NCI-H748 (cell line): Measurements from ENCODE around the gene STK33.
A peak's percentile ranks its signal among the peaks of the same experiment; 100 is the strongest.

ENCODE experiments used
- DNase-seq: peaks from one replicate; lab custom pipeline; 2025; ENCODE audit not compliant: unreplicated experiment; lab: John Stamatoyannopoulos, UW

STK33 gene

DNA sequence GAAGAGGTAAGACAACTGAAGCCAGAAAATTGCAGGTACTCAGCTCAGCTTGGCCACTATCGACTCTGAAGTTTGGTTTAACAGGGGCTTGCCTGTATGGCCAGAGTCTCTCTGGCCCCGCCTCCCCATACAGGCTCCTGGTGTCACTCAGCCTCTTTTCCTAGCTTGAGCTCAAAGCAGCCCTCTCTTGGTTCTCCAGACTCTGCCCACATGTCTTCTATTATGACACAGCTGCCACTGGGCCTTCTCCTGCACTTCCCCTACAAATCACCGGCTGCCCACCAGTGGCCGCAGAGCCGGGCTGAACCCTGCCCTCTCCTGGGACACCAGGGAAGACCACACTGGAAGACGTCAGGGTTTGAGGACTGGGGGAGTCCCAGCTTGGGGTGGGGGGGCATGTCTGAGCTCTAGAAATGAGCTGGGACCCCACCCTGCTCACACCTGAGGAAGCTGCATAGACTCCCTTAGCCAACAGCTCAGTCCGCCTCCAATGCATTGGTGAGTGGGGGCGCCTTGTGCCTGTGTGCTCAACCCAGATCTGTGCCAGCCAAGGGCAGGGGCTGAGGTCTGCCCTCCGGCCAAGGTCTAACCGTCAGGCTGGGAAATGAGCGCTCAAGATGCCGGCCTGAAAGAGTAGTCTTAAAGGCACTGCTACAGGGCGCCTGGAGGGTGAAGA is 236.0 kb downstream of the STK33 start:
- no peak for DNase-seq

- DNase-seq: no peak
These were observed 236.5 kb downstream of the STK33 start for GRCh38 chr11:8357505-8357888.

DNA sequence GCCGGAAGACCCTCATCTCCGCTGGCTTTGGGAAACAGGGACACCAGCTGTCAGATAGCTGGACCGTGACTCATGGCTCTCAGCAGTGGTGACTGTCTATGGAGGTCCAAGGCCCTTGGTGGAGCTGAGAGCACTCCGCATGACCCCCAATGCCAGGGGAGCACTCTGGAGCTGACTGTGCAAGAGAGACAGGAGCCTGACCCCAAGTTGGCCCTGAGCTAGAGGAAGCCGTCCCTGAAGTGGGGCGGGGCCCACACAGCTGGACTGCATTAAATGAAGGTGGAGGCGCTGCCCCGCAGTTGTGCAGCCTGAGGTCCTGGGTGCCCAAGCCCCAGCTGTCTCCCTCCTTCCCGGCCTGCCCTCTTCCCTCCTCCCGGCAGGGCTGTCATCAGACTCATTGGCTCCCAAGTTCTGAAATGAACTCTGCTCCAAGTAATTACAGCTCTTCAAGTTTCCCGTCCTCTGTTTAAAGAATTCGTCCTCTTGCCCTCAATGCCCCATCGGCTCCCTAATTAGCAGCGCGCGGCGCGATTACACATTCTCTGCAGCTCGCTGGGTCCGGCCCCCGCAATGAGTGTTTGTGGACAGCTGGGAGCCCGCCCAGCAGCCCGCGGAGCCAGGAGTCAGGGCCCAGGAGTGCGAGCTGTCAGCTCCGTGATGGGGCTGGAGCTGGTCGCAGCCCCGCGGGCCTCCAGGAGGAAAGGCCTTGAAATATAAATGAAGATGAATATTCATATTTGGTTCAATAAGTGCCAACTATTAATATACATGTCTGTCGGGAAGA is 237.1 kb downstream of the STK33 start:
- no peak for DNase-seq

GRCh38 chr11:8356216-8356615 is 237.8 kb downstream of the STK33 start:
- DNase-seq: no peak

DNA sequence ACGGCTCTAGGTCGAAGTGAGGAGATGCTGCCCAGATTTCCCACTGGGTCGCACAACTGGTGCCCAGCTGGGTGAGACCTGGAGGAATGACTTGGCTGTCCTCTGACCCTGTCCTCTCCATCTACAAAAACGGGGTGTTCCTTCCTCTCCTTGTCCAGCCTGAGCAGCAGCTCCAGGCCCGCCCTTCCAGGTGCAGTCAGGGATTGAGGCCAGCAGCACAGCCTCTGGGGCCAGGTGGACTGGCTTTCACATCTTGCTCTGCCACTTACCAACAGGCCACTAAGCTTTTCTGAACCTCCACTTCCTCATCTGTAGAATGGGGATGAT is 238.6 kb downstream of the STK33 start:
- DNase-seq: no peak

DNA sequence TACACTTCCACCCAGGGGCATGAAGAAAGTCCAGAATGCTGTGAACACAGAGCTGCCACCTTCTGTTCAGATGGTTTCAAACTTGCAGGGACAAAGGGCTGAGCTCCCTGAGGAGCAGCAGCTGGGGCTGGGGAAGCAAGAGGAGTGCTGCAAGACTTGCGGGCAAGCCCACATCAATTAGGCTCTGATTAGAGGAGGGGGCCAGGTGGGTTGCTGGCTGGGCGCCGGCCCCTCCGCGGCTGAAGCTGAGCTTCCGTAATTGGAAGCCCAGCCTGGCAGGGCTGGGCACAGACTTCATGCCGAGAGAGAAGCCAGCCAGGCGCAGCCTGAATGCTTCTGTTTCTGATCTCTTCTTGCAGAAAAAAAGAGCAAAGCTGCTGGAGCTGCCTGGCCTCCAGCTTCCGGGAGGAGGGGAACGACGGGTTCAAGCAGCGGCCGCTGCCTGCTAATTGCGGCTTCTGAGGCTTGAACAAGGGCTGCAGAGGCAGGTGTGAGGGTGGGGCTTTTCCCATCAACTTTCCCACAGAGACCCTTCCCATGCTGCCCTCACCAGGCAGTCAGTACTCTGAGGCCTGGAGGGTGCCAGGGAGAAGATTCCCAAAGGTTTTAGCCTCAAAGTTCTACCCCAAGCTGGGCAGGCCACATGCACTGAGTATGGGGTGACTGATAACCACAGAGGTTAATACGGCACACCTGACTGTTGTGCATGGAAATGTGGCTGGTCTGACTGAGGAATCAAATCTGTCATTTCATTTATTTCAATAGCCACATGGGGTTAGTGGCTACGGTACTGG is 239.2 kb downstream of the STK33 start:
- DNase-seq: peak; percentile 68

DNA sequence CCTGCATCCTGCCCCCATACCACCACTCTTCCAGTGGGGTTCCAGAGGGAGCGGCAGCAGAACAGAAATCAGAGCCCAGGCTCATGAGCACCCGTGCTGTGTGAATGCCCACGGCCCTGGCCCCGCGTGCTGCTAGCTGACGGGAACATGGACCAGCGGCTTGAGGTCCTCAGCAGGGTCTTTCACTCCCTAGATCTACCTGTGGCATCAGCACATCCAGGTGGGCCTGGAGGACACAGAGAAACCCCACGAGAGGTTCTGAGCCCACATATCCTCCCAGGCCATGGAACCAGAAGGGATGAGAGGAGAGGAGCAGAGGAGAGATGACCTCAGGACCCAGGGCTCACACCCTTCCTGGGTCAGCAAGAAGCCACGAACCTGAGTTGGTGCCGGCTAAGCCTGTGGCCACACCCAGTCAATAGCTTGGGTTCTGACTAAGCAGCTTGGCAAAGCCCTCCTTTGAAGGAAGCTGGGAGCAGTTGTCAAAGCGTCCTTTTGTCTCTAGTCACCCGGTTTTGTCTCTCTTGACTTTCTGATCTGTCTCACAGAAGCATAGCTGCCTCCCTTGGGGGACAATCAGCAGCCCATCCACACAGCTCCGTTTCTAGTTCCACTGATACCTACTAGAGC is 241.0 kb downstream of the STK33 start:
- DNase-seq: no peak

GRCh38 chr11:8352103-8352875 is 241.7 kb downstream of the STK33 start:
- no peak for DNase-seq

- no peak for DNase-seq
These were observed 242.8 kb downstream of the STK33 start for GRCh38 chr11:8351223-8351622.

DNA sequence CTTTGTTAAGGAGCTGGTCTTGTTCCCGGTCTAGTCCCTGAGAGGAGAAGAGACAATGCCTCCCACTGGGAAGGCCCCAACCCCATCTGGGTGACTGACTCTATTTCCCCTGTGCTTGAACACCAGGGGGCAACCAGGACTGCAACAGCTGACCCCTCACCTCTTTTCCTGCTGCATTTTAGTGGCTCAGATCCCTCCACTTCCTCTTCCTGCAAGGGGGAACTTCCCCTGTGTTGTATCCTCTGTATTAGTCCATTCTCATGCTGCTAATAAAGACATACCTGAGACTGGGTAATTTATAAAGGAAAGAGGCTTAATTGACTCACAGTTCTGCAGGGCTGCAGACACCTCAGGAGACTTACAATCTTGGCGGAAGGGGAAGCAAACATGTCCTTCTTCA is 246.1 kb downstream of the STK33 start:
- no peak for DNase-seq

- DNase-seq: no peak
These were observed 247.8 kb downstream of the STK33 start for GRCh38 chr11:8346157-8346755.

GRCh38 chr11:8345179-8345578 is 248.8 kb downstream of the STK33 start:
- DNase-seq: no peak

DNA sequence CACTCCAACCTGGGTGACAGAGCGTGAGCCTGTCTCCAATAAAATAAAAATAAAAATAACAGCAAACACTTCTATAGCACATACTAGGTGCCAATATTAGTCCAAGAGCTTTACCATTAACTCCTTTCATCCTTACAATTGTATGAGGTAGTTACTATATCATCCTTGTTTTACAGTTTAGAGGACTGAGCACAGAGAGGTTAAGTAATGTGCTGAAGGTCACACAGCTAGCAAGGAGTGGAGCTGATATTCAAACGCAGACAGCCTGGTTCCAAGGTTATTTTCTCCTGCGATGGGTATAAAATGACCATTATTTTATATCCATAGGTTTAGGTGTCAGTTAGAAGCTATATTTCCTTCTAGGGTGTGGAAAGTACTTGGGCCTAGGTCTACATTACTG is 249.7 kb downstream of the STK33 start:
- no peak for DNase-seq

- no peak for DNase-seq
These were observed 251.0 kb downstream of the STK33 start for GRCh38 chr11:8342821-8343681.

GRCh38 chr11:8341996-8342395 is 252.0 kb downstream of the STK33 start:
- DNase-seq: no peak
